Brain microvascular endothelial cell (primary cell): ENCODE data around the gene WWC2.
A peak's percentile ranks its signal among the peaks of the same experiment; 100 is the strongest.

Experiments used
- DNase-seq: peaks from one replicate; pipeline ENCODE4 v3.0.0-alpha.2; 2020
- H3K27ac ChIP-seq: fragments of 250-450 bp; sonication (Bioruptor Pico); 2 replicates; pipeline ENCODE4 v1.5.1; 2020; ENCODE audit warnings: mild to moderate bottlenecking, moderate library complexity
- H3K27me3 ChIP-seq: fragments of 250-450 bp; sonication (Bioruptor Pico); replicated peaks from 2 replicates; pipeline ENCODE4 v1.5.1; 2020; ENCODE audit warnings: mild to moderate bottlenecking
- H3K36me3 ChIP-seq: fragments of 250-450 bp; sonication (Bioruptor Pico); replicated peaks from 2 replicates; pipeline ENCODE4 v1.5.1; 2020; ENCODE audit warnings: mild to moderate bottlenecking
- H3K4me3 ChIP-seq: 2 replicates; pipeline ENCODE4 v1.5.1; 2011; ENCODE audit warnings: low read depth, mild to moderate bottlenecking, control low read depth, low read length, moderate library complexity
- CTCF ChIP-seq: IDR thresholded peaks from 2 replicates; pipeline ENCODE4 v1.5.1; 2011; ENCODE audit warnings: low read depth, mild to moderate bottlenecking, moderate library complexity, low read length, control low read depth, inconsistent platforms; ENCODE audit errors: missing control alignments
- in situ Hi-C: cut with HindIII; loops from 2 replicates; pipeline ENCODE4 v1.10.0; 2017; ENCODE audit warnings: low sequenced_read_pairs, low pct_ligation_motif_present

The WWC2 gene

DNA sequence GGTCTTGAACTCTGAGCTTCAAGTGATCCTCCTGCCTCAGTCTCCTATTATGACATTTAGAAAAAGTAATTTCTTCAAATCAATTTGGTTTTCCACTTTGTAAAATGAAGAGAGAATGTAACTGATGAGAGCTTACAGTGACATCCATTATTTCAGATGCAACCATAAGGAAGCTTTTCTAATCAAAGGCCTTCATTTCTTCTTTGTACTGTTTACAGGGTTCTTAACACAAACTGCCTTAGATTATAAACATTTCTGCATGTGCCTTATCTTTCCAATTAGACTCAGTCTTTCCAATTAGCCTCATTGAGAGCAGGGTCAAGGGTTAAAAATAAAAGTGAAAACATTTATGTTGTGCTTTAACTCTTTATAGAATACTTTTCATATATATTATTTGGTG is 71.8 kb downstream of the WWC2 start:
- no peak overlapping the region for H3K4me3 ChIP-seq
- H3K27me3 ChIP-seq, result no peaks in the 10 kb centered on the region
- in situ Hi-C loops, result no loop called here
- no peak overlapping the region for H3K27ac ChIP-seq
- H3K36me3 ChIP-seq, result no peaks in the 10 kb centered on the region
- TF ChIP-seq CTCF, result no peak
- no peak for DNase-seq

DNA sequence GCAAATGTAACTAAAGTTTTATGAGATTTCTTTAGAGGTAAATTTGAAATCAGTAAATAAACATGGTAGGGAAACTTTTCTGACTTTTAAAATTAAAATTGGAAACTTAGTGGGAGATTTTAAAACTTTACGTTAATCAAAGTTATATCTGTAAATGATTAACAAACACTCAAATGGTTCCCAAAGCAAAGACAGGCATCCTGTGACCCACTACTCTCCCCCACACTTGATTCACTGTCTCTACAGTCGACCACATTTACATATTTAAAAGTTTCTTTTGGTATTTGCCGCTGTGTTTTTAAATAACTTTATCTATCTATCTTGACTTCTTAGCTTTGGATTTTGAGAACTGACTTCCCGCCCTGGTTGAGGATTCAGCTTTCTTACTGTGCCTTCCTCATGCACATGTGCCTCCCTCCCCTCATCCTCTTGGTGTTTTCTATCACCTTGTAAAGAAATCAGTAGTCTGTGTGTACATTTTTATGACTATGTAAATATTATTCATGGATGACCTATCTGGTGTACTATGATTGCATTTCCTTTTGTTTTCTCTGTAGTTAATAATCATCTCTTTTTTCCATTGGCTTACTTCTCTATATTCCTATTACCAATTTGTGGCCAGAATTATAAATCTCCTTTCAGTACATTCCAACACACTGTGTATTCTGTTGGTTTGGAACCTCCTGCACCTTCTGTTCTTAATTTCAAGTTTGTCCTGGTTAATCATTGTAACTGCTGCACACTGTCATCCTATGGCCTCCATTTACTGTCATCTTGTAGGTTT is 72.6 kb downstream of the WWC2 start:
- in situ Hi-C loops, result no loop called here
- no peak for DNase-seq
- Histone ChIP-seq H3K36me3 (no peaks in the 10 kb centered on the region), H3K27ac (no peak overlapping the region), H3K4me3 (no peak overlapping the region), H3K27me3 (no peaks in the 10 kb centered on the region)
- no peak for TF ChIP-seq CTCF

DNA sequence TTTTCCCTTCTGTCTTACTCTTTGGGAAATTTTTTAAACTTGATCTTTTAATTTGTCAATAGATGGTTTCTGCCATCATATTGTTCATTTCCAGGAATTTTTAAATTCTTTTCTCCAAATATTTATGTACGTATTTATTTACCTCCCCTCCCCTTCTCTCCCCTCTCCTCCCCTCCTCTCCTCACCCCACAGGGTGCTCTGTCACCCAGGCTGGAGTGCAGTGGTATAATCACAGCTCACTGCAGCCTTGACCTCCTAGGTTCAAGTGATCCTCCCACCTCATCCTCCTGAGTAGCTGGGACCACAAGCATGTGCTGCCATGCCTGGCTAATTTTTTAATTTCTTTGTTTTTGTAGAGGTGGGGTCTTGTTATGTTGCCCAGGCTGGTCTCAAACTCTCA is 73.8 kb downstream of the WWC2 start:
- Histone ChIP-seq H3K27me3 (no peaks in the 10 kb centered on the region), H3K27ac (no peak overlapping the region), H3K36me3 (no peaks in the 10 kb centered on the region), H3K4me3 (no peak overlapping the region)
- TF ChIP-seq CTCF, result no peak
- in situ Hi-C loops, result no loop called here
- DNase-seq, result no peak

DNA sequence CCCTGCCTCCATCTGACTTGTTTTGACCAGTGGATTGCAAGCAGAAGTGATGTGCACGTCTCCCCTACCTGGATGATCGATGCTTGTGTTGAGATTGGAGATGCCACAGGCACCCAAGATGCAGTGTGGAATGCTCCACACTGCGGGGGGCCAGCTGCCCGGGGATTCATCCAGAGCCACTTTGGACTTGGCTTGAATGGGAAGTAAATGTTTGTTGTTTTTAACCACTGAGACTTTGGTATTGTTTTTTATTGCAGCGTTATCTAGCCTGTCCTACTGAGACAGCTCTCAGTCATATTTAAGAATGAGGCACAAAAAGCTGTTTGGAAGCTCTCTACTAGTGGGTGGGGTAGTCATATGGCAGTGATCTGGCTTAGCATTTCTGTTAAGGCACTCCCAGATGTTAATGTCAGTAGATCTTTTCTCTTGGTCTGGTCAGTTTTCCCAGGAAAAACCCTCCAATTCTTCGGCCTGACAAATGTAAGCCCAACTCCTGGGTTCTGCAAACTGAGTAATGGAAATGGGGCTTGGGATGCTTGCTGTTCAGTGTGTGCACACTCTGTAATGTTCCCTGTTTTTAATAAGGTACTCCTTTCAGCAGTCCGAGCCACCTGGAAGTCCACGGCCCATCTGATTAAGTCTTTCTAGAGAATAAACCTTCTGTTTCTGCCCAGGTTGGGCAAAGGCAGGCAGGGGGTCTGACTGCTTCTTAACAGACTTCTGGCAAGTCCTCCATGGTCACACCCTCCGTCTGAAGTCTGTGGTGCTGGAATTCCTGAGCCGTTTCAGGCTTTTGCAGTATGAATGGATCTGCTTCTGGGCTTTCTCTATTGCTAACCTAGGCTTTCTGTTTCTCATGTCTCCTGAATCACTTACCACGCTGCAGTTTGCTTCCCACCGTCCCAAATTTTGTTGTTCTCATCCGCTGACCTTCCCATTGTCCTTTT is 74.8 kb downstream of the WWC2 start:
- Histone ChIP-seq H3K4me3 (no peak overlapping the region), H3K27ac (peak overlapping the region; percentile 54), H3K36me3 (no peaks in the 10 kb centered on the region), H3K27me3 (no peaks in the 10 kb centered on the region)
- in situ Hi-C loops, result no loop called here
- no peak for TF ChIP-seq CTCF
- peak; percentile 30 for DNase-seq

- no peaks in the 10 kb centered on the region for H3K36me3 ChIP-seq
- no peaks in the 10 kb centered on the region for H3K27me3 ChIP-seq
- H3K27ac ChIP-seq, result no peak overlapping the region
- no peak overlapping the region for H3K4me3 ChIP-seq
- in situ Hi-C loops, result no loop called here
- DNase-seq, result no peak
- no peak for TF ChIP-seq CTCF
These were observed 76.7 kb downstream of the WWC2 start for GRCh38 chr4:183175631-183176232.
